DMS53 (cell line): Measurements from ENCODE around the gene DLGAP1.
A peak's percentile ranks its signal among the peaks of the same experiment; 100 is the strongest.

Experiments used
- DNase-seq: peaks from one replicate; lab custom pipeline; 2025; lab: John Stamatoyannopoulos, UW

DLGAP1 gene

GRCh38 chr18:3450799-3451182 is 1004.3 kb downstream of the DLGAP1 start:
- no peak for DNase-seq

- DNase-seq: peak; percentile 93
These were observed 1004.9 kb downstream of the DLGAP1 start, which contains the start of gene TGIF1 for GRCh38 chr18:3450012-3450798. TSS of gene TGIF1 (plus strand) at chr18:3450172. CDS start at chr18:3450490, 318 bp downstream.

GRCh38 chr18:3449512-3450011 is 1005.5 kb downstream of the DLGAP1 start:
- peak; percentile 96 for DNase-seq

- peak; percentile 96 for DNase-seq
These were observed 1006.1 kb downstream of the DLGAP1 start for GRCh38 chr18:3448838-3449511.

GRCh38 chr18:3447895-3448837 is 1006.9 kb downstream of the DLGAP1 start:
- DNase-seq: peak; percentile 100

- DNase-seq: peak; percentile 94
These were observed 1007.8 kb downstream of the DLGAP1 start for GRCh38 chr18:3447068-3447894.
